ENCODE results near the gene RAPGEF1. TPM values are rescaled to one million over a fixed set of nuclear protein-coding genes. Genes with fewer than 3 reads are reported as not detected.

RAPGEF1 gene
- total and polyA plus RNA-seq, 10 donors, result 16.9 to 137 (median 104) TPM

DNA sequence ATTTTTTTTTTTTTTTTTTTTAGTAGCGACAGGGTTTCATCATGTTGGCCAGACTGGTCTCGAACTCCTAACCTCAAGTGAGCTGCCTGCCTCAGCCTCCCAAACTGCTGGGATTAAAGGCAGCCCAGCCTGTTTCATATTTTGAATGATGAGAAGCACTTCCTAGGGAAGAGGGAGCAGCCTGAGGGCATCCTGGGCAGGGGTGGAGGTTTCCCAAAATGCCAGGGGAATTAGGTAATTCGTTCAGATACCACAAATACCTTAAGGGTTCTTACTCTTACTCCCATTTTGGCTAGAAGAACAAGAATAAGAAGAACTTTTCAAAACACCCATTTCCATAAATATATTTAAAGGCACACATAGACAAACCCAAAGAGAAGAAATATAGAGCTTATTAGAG, 29.5 kb upstream of the RAPGEF1 start:
- TF ChIP-seq POLR2AphosphoS5 (IDR thresholded peaks at IDR 0.05) (no peak), POLR2A (IDR thresholded peaks at IDR 0.05) (no peak)
- TF ChIP-seq, protein P1, sequence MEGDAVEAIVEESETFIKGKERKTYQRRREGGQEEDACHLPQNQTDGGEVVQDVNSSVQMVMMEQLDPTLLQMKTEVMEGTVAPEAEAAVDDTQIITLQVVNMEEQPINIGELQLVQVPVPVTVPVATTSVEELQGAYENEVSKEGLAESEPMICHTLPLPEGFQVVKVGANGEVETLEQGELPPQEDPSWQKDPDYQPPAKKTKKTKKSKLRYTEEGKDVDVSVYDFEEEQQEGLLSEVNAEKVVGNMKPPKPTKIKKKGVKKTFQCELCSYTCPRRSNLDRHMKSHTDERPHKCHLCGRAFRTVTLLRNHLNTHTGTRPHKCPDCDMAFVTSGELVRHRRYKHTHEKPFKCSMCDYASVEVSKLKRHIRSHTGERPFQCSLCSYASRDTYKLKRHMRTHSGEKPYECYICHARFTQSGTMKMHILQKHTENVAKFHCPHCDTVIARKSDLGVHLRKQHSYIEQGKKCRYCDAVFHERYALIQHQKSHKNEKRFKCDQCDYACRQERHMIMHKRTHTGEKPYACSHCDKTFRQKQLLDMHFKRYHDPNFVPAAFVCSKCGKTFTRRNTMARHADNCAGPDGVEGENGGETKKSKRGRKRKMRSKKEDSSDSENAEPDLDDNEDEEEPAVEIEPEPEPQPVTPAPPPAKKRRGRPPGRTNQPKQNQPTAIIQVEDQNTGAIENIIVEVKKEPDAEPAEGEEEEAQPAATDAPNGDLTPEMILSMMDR (IDR thresholded peaks at IDR 0.05 in 8 of 11, conservative IDR thresholded peaks at IDR 0.05 in 3 of 11), result no peak
- Histone ChIP-seq H3K36me3 (no peaks in the 10 kb centered on the region), H3K27me3 (replicated peaks in 1 of 7) (peaks cover 0 to 55% (median 5%) of the 10 kb centered on the region in 7 donors), H3K4me3 (no peak overlapping the region), H3K4me1 (no peaks in the 10 kb centered on the region), H3K9me3 (no peaks in the 10 kb centered on the region), H3K27ac (no peak overlapping the region)
- DNase-seq, result no peak
- 43 to 71% (median 45%) methylated on average over 3 of the region's 3 CpGs for WGBS, 5 donors
- intact Hi-C loops (cut with DNase I; ENCODE audit: low total_unique reads), result no loop called here

DNA sequence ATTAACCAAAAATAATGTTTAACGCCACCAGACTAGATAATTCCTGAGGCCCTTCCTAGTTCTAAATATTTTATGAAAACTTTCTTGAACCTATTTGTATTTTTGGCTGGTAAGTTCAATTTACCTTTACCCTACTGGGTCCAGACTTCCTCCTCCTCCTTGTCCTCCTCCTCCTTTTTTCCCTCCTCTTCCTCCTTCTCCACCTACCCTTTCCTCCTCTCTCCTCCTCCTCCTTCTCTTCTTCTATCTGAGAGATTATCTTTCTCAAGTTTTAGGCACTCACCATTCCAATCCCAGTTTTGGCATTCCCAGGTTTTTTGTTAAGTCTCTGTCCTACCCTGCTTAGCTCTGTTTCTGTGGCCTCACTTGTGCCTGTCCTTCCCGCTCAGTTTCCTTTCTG, 24.7 kb upstream of the RAPGEF1 start:
- no peak overlapping the region for H3K4me3 ChIP-seq
- H3K27ac ChIP-seq, result no peak overlapping the region
- no peaks in the 10 kb centered on the region for H3K9me3 ChIP-seq
- peaks cover 0 to 9% (median 8%) of the 10 kb centered on the region in 6 donors for H3K4me1 ChIP-seq
- DNase-seq, result no peak
- intact Hi-C loops (cut with DNase I; ENCODE audit: low total_unique reads), result loop anchor here (5.0 kb wide), 1 partner anchor 488 kb away; no protein-coding TSS in a partner anchor
- H3K36me3 ChIP-seq, result no peaks in the 10 kb centered on the region
- WGBS, 5 donors, result 69 to 94% (median 82%) methylated on average over 2 of the region's 2 CpGs
- TF ChIP-seq, protein P1 (IDR thresholded peaks at IDR 0.05 in 8 of 11, conservative IDR thresholded peaks at IDR 0.05 in 3 of 11), result no peak
- no peak for TF ChIP-seq POLR2AphosphoS5 (IDR thresholded peaks at IDR 0.05)
- no peak for TF ChIP-seq POLR2A (IDR thresholded peaks at IDR 0.05)
- peaks cover 0 to 41% (median 0%) of the 10 kb centered on the region in 7 donors for H3K27me3 ChIP-seq (replicated peaks in 1 of 7)

DNA sequence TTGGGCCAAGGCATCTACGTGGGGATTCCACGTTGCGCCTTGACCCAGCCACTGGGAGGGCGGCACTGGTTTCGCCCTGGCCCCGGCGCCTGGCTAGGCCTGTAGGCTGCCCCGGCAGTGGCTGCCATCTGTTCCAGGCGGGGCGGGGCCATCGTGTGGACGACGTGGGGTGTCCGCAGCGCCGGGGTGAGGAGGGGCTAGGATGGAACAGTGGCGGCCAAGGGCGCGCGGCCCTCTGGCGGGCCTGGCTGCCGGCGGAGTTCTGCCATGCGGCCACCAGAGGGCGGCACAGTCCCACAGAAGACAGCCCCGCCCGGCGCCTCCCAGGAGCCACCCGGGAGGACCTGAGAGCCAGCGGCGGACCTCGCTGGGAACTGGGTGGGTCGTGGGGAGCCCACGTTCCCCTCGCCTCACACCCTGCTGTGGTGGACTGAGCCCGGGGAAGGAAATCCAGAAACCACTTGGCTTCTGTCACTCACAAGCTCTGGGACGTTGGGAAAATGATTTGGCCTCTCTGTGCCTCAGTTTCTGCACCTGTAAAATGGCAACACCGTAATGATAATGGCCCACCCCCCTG, 22.6 kb upstream of the RAPGEF1 start:
- peaks cover 0 to 9% (median 8%) of the 10 kb centered on the region in 6 donors for H3K4me1 ChIP-seq
- peaks cover 0 to 54% (median 0%) of the 10 kb centered on the region in 7 donors for H3K27me3 ChIP-seq (replicated peaks in 1 of 7)
- peak overlapping the region in 1 of 8 donors; percentile 31 for H3K4me3 ChIP-seq
- peak in 1 of 3 donors; percentile 57 for TF ChIP-seq POLR2AphosphoS5 (IDR thresholded peaks at IDR 0.05)
- TF ChIP-seq POLR2A (IDR thresholded peaks at IDR 0.05), result no peak
- TF ChIP-seq, protein P1 (IDR thresholded peaks at IDR 0.05 in 8 of 11, conservative IDR thresholded peaks at IDR 0.05 in 3 of 11), result peak; percentile 78 to 98 (median 96)
- DNase-seq, result peak; percentile 94
- H3K36me3 ChIP-seq, result no peaks in the 10 kb centered on the region
- WGBS, 5 donors, result 11 to 13% (median 12%) methylated on average over 30 to 38 of the region's 38 CpGs
- intact Hi-C loops (cut with DNase I; ENCODE audit: low total_unique reads), result loop anchor here (5.0 kb wide), 1 partner anchor 490 kb away; no protein-coding TSS in a partner anchor
- no peak overlapping the region for H3K27ac ChIP-seq
- no peaks in the 10 kb centered on the region for H3K9me3 ChIP-seq

DNA sequence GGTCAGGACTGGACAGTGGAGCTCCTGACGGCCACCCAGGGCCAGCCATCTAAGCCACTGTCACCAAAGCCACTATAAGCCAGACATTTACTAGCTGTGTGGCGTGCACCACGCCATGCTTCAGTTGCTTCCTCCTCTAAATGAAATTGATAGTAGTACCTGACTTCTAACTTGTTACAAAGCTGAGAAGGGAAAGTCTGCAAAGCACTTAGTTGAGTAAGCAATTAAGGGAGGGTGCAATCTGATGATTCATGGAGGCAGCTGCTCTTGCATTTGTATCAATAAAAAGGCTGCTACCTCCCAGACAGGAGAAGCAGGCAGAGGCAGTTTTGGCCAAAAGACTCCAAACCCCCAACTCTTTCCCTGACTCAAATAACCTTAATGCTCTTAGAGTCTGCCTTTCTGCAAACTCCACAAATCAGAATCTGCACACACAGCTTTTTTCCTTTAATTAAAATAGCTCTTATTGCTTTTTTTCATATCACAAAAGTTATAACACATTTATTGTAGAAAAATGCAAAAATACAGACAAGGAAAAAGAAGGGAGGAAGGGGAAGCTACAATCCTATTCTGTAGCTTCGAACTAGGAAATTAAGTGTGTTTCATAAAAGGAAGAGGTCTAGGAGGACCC, 19.3 kb upstream of the RAPGEF1 start:
- DNase-seq, result no peak
- Histone ChIP-seq H3K27me3 (replicated peaks in 1 of 7) (peaks cover 0 to 68% (median 0%) of the 10 kb centered on the region in 7 donors), H3K4me3 (no peak overlapping the region), H3K9me3 (no peaks in the 10 kb centered on the region), H3K36me3 (no peaks in the 10 kb centered on the region), H3K4me1 (peaks cover 0 to 17% (median 9%) of the 10 kb centered on the region in 6 donors), H3K27ac (no peak overlapping the region)
- intact Hi-C loops (cut with DNase I; ENCODE audit: low total_unique reads), result no loop called here
- 45 to 53% (median 51%) methylated on average over 4 of the region's 4 CpGs for WGBS, 5 donors
- TF ChIP-seq, protein P1 (IDR thresholded peaks at IDR 0.05 in 8 of 11, conservative IDR thresholded peaks at IDR 0.05 in 3 of 11), result no peak
- no peak for TF ChIP-seq POLR2A (IDR thresholded peaks at IDR 0.05)
- no peak for TF ChIP-seq POLR2AphosphoS5 (IDR thresholded peaks at IDR 0.05)

Measured in spleen (tissue), 11 donors.